SU-DHL-6 (cell line): ENCODE data around the gene ZNF70.
A peak's percentile ranks its signal among the peaks of the same experiment; 100 is the strongest.

Source experiments
- H2AFZ ChIP-seq: fragments of 200-600 bp; sonication (generic); 2 replicates; pipeline ENCODE4 v1.6.1; 2014; ENCODE audit warnings: low read depth, mild to moderate bottlenecking, moderate library complexity, mixed read lengths, antibody characterized with exemption, low read length; ENCODE audit not compliant: severe bottlenecking
- H3F3A ChIP-seq: fragments of 200-600 bp; shearing (Covaris generic); 2 replicates; pipeline ENCODE4 v1.6.0; 2016; ENCODE audit warnings: antibody characterized with exemption, mild to moderate bottlenecking; ENCODE audit not compliant: insufficient read depth
- H3K27ac ChIP-seq: fragments of 200-600 bp; sonication (generic); 2 replicates; pipeline ENCODE4 v1.5.1; 2016; ENCODE audit warnings: low read depth, mild to moderate bottlenecking, low read length, moderate library complexity, mixed read lengths
- H3K27me3 ChIP-seq: fragments of 200-600 bp; sonication (generic), shearing (Covaris generic); 2 replicates; pipeline ENCODE4 v1.6.0; 2014; ENCODE audit warnings: mild to moderate bottlenecking, low read length
- H3K36me3 ChIP-seq: fragments of 200-600 bp; sonication (generic); 2 replicates; pipeline ENCODE4 v1.6.1; 2014; ENCODE audit warnings: mild to moderate bottlenecking, low read length, mixed read lengths
- H3K4me2 ChIP-seq: fragments of 300-600, 200-600 bp; shearing (Covaris generic), sonication (generic); 2 replicates; pipeline ENCODE4 v1.6.0; 2014; ENCODE audit warnings: low read length, low read depth, mild to moderate bottlenecking; ENCODE audit not compliant: poor library complexity, severe bottlenecking
- H3K4me3 ChIP-seq: fragments of 200-600 bp; sonication (generic); 2 replicates; pipeline ENCODE4 v1.5.1; 2014; ENCODE audit warnings: antibody characterized with exemption, low read length, mild to moderate bottlenecking, mixed read lengths; ENCODE audit not compliant: insufficient read depth, poor library complexity, severe bottlenecking
- H3K79me2 ChIP-seq: fragments of 200-600 bp; sonication (generic); 2 replicates; pipeline ENCODE4 v1.6.1; 2014; ENCODE audit warnings: mild to moderate bottlenecking, low read length, moderate library complexity; ENCODE audit not compliant: insufficient read depth
- H3K9ac ChIP-seq: fragments of 200-600 bp; sonication (generic); 2 replicates; pipeline ENCODE4 v1.7.0; 2014; ENCODE audit warnings: mild to moderate bottlenecking, low read length
- H3K9me2 ChIP-seq: fragments of 200-600 bp; sonication (generic); replicated peaks from 2 replicates; pipeline ENCODE4 v1.6.1; 2014; ENCODE audit warnings: low read length; ENCODE audit not compliant: insufficient read depth
- H3K9me3 ChIP-seq: fragments of 200-600 bp; sonication (generic); 2 replicates; pipeline ENCODE4 v1.6.1; 2014; ENCODE audit warnings: low read length, mixed read lengths; ENCODE audit not compliant: insufficient read depth
- H4K20me1 ChIP-seq: fragments of 200-600 bp; sonication (generic); 2 replicates; pipeline ENCODE4 v1.6.1; 2014; ENCODE audit warnings: low read depth, mild to moderate bottlenecking, antibody characterized with exemption, low read length, moderate library complexity, mixed read lengths
- EZH2phosphoT487 ChIP-seq: fragments of 200-600 bp; sonication (generic), shearing (Covaris generic); conservative IDR thresholded peaks from 2 replicates; pipeline ENCODE4 v1.6.1; 2018; ENCODE audit warnings: mild to moderate bottlenecking, antibody characterized with exemption, low read length, moderate library complexity, mixed read lengths
- TF ChIP-seq, protein P1 (sequence below): fragments of 200-600 bp; sonication (generic); IDR thresholded peaks from one replicate; pipeline ENCODE4 v1.5.1; 2017; ENCODE audit warnings: antibody characterized with exemption, mild to moderate bottlenecking, low read length, moderate library complexity; ENCODE audit not compliant: insufficient read depth, poor library complexity, severe bottlenecking

Gene ZNF70

DNA sequence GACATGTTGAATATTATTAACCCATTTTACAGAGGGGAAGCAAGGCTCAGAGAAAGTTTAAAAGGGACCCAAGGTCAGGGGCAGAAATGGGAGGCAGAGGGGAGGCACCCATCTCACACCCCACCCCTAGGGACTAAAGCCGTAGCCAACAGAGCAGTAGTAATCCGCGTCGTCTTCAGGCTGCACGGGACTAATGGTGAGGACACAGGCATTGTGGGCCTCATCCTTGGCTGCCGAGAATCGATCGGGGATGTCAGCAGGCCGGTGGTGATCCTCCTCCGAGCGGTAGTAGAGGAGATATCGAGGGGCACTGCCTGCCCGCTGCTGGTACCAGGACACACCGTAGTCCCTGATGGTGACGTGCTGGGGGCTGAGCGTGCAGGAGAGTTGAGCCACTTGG lies 1.8 kb upstream of the ZNF70 start:
- Histone ChIP-seq H3K4me2 (peak overlapping the region; percentile 90), H3K27ac (peak overlapping the region; percentile 92), H3K4me3 (peak overlapping the region; percentile 80), H3K9ac (peak overlapping the region; percentile 93), H3K9me3 (no peaks in the 10 kb centered on the region), H2AFZ (no peak overlapping the region), H3K79me2 (peaks cover 7% of the 10 kb centered on the region; the same call in 1 of the 2 replicates), H4K20me1 (no peaks in the 10 kb centered on the region), H3K27me3 (no peaks in the 10 kb centered on the region), H3K36me3 (no peaks in the 10 kb centered on the region), H3F3A (peaks cover 47% of the 10 kb centered on the region), H3K9me2 (no peaks in the 10 kb centered on the region)
- TF ChIP-seq, protein P1, sequence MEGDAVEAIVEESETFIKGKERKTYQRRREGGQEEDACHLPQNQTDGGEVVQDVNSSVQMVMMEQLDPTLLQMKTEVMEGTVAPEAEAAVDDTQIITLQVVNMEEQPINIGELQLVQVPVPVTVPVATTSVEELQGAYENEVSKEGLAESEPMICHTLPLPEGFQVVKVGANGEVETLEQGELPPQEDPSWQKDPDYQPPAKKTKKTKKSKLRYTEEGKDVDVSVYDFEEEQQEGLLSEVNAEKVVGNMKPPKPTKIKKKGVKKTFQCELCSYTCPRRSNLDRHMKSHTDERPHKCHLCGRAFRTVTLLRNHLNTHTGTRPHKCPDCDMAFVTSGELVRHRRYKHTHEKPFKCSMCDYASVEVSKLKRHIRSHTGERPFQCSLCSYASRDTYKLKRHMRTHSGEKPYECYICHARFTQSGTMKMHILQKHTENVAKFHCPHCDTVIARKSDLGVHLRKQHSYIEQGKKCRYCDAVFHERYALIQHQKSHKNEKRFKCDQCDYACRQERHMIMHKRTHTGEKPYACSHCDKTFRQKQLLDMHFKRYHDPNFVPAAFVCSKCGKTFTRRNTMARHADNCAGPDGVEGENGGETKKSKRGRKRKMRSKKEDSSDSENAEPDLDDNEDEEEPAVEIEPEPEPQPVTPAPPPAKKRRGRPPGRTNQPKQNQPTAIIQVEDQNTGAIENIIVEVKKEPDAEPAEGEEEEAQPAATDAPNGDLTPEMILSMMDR = no peak
- TF ChIP-seq EZH2phosphoT487 = no peak

DNA sequence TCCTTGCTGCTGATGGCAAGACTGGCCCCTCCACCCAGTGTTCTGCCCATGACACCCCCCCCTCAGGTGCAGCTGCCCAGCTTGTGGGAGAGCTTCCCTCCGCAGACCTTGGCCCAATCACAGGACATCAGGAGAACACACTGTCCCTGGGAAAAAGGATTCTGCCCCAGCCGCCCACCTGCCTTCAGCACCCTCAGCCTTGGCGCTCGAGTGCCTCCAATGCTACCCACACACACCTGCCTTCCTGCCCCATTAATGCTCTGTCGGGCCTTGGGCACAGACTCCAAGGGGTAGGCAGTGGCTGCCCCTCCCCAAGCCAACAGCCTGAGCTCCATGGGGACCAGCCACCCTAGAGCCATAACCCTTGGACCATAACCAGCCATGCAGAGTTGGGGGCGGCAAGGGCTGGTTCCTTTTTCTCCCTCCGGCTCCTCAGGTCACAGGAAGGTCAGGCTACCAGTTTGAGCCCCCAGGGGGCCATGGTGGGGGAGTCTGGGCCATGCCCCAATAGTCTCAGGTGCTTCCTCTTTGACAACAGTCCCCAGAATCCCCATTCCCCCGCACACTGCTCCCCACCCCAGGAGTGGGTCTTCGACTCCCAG lies 1.3 kb upstream of the ZNF70 start:
- TF ChIP-seq, protein P1 = no peak
- no peak for TF ChIP-seq EZH2phosphoT487
- Histone ChIP-seq H3K27ac (peak overlapping the region; percentile 92), H3K4me2 (peak overlapping the region; percentile 90)

DNA sequence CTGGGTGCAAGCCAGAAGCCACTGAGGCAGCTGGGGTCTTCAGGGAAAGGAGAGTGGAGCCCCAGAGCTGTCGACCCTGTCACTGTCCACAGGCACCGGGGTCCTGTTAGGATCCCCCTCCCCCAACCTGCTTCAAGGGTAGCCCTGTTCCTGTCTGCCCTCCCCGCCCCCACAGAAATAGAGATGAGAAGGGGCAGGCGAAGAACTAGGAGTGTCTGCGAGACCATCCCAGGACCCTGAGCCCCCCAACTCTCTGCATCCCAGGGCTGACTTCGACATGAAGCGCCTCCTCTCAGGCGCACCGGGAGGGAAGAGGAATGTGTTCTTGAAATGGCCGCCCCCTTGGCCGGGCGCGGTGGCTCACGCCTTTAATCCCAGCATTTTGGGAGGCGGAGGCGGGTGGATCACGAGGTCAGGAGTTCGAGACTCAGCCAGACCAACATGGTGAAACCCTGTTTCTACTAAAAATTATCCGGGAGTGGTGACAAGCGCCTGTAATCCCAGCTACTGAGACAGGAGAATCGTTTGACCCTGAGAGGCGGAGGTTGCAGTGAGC lies 607 bp upstream of the ZNF70 start:
- Histone ChIP-seq H3K9me3 (no peaks in the 10 kb centered on the region), H3K36me3 (no peaks in the 10 kb centered on the region), H3K4me3 (peak overlapping the region; percentile 80), H3K27ac (peak overlapping the region; percentile 92), H2AFZ (peak overlapping the region; percentile 64), H3K4me2 (peak overlapping the region; percentile 90), H4K20me1 (no peaks in the 10 kb centered on the region), H3K27me3 (no peaks in the 10 kb centered on the region), H3F3A (peaks cover 43% of the 10 kb centered on the region), H3K79me2 (peaks cover 7% of the 10 kb centered on the region; the same call in 1 of the 2 replicates), H3K9me2 (no peaks in the 10 kb centered on the region), H3K9ac (peak overlapping the region; percentile 93)
- TF ChIP-seq, protein P1 = no peak
- TF ChIP-seq EZH2phosphoT487 = no peak

More for the DNA sequence above, 1.3 kb upstream of the ZNF70 start:
- no peak overlapping the region for H2AFZ ChIP-seq
- no peaks in the 10 kb centered on the region for H3K27me3 ChIP-seq
- peaks cover 7% of the 10 kb centered on the region; the same call in 1 of the 2 replicates for H3K79me2 ChIP-seq
- peak overlapping the region; percentile 80 for H3K4me3 ChIP-seq
- H3F3A ChIP-seq = peaks cover 47% of the 10 kb centered on the region
- peak overlapping the region; percentile 93 for H3K9ac ChIP-seq
- H3K9me2 ChIP-seq = no peaks in the 10 kb centered on the region
- H4K20me1 ChIP-seq = no peaks in the 10 kb centered on the region
- H3K9me3 ChIP-seq = no peaks in the 10 kb centered on the region
- no peaks in the 10 kb centered on the region for H3K36me3 ChIP-seq
